CD14-positive monocyte (primary cell): ENCODE measurements around the gene ACAD10. TPM values are rescaled to one million over a fixed set of nuclear protein-coding genes. Genes with fewer than 3 reads are reported as not detected.

Source experiments
- DNase-seq, 3 donors: peaks; one replicate each; pipeline ENCODE4 v3.0.0-alpha.2; 2011 to 2022
- H2AFZ ChIP-seq: 2 replicates; pipeline ENCODE4 v1.6.0; 2012; ENCODE audit warnings: mild to moderate bottlenecking, low read depth, low read length, inconsistent platforms; ENCODE audit not compliant: insufficient read depth, poor library complexity, severe bottlenecking
- H3K27ac ChIP-seq, 2 donors: 1 replicate in 1 of 2; 2 replicates in 1 of 2; pipeline ENCODE4 v1.5.1; 2012 to 2013; ENCODE audit warnings: low read length in 2 of 2, control low read depth in 1 of 2, inconsistent platforms in 1 of 2, low read depth in 1 of 2, mild to moderate bottlenecking in 1 of 2
- H3K27me3 ChIP-seq, 2 donors: one replicate each; pipeline versions ENCODE4 v1.6.0 to v1.6.1; 2011 to 2013; ENCODE audit warnings: low read length in 2 of 2; ENCODE audit not compliant: control insufficient read depth in 2 of 2, insufficient read depth in 2 of 2
- H3K36me3 ChIP-seq, 2 donors: replicated peaks in 1 of 2; 1 replicate in 1 of 2; 2 replicates in 1 of 2; pipeline versions ENCODE4 v1.5.1 to v1.6.1; 2012 to 2013; ENCODE audit warnings: low read length in 2 of 2, control low read depth in 1 of 2, inconsistent platforms in 1 of 2, mild to moderate bottlenecking in 1 of 2; ENCODE audit not compliant: insufficient read depth in 2 of 2, control insufficient read depth in 1 of 2
- H3K4me1 ChIP-seq, 2 donors: 1 replicate in 1 of 2; 2 replicates in 1 of 2; pipeline versions ENCODE4 v1.5.1 to v1.6.1; 2012 to 2013; ENCODE audit warnings: low read length in 2 of 2, control low read depth in 1 of 2, inconsistent platforms in 1 of 2, mild to moderate bottlenecking in 1 of 2, moderate library complexity in 1 of 2; ENCODE audit not compliant: insufficient read depth in 2 of 2, control insufficient read depth in 1 of 2
- H3K4me2 ChIP-seq: replicated peaks from 2 replicates; pipeline ENCODE3; 2012; ENCODE audit warnings: low read length, moderate library complexity, mild to moderate bottlenecking; ENCODE audit not compliant: poor library complexity, severe bottlenecking; ENCODE audit errors: extremely low read depth
- H3K4me3 ChIP-seq, 3 experiments: fragments of 200-600 bp in 1 of 3; sonication (generic) in 1 of 3; replicated peaks in 1 of 3; 1 replicate in 2 of 3; 2 replicates in 1 of 3; pipeline ENCODE4 v1.5.1; 2011 to 2013; ENCODE audit warnings: low read length in 3 of 3, mild to moderate bottlenecking in 3 of 3, control low read depth in 2 of 3, low read depth in 2 of 3, inconsistent platforms in 1 of 3, moderate library complexity in 1 of 3
- H3K79me2 ChIP-seq: 2 replicates; pipeline ENCODE4 v1.6.0; 2012; ENCODE audit warnings: mild to moderate bottlenecking, control low read depth, inconsistent platforms, low read length, moderate library complexity; ENCODE audit not compliant: insufficient read depth
- H3K9ac ChIP-seq: 2 replicates; pipeline ENCODE4 v1.6.0; 2017; ENCODE audit warnings: low read length, mild to moderate bottlenecking; ENCODE audit not compliant: insufficient read depth, poor library complexity, severe bottlenecking
- H3K9me3 ChIP-seq, 2 donors: replicated peaks in 1 of 2; 1 replicate in 1 of 2; 2 replicates in 1 of 2; pipeline versions ENCODE4 v1.5.1 to v1.6.1; 2012 to 2013; ENCODE audit warnings: low read length in 2 of 2, control low read depth in 1 of 2; ENCODE audit not compliant: control insufficient read depth in 1 of 2, insufficient read depth in 1 of 2
- H4K20me1 ChIP-seq: 2 replicates; pipeline ENCODE4 v1.6.0; 2012; ENCODE audit warnings: mild to moderate bottlenecking, low read length, control low read depth, moderate library complexity; ENCODE audit not compliant: insufficient read depth
- H3K27ac Mint-ChIP-seq, 7 donors: one replicate each; pipeline ENCODE4 v1.8.0; 2020; ENCODE audit warnings: mild to moderate bottlenecking in 7 of 7, mixed read lengths in 7 of 7, moderate library complexity in 6 of 7, inconsistent platforms in 2 of 7
- H3K27me3 Mint-ChIP-seq, 3 donors: one replicate each; pipeline ENCODE4 v1.8.0; 2021 to 2022; ENCODE audit warnings: low read depth in 3 of 3, mild to moderate bottlenecking in 3 of 3, mixed read lengths in 3 of 3, moderate library complexity in 3 of 3, inconsistent platforms in 1 of 3
- H3K36me3 Mint-ChIP-seq, 2 donors: one replicate each; pipeline ENCODE4 v1.8.0; 2020; ENCODE audit warnings: mixed read lengths in 2 of 2, inconsistent platforms in 1 of 2, mild to moderate bottlenecking in 1 of 2
- H3K4me1 Mint-ChIP-seq: one replicate; pipeline ENCODE4 v1.8.0; 2020; ENCODE audit warnings: mild to moderate bottlenecking, mixed read lengths
- H3K4me3 Mint-ChIP-seq, 2 donors: one replicate each; pipeline ENCODE4 v1.8.0; 2020; ENCODE audit warnings: mild to moderate bottlenecking in 2 of 2, mixed read lengths in 2 of 2, moderate library complexity in 1 of 2
- H3K9me3 Mint-ChIP-seq, 7 donors: one replicate each; pipeline ENCODE4 v1.8.0; 2020 to 2022; ENCODE audit warnings: mixed read lengths in 7 of 7, mild to moderate bottlenecking in 6 of 7, moderate library complexity in 6 of 7, inconsistent platforms in 2 of 7
- WGBS: methylation state at CpG from one replicate; pipeline ENCODE4 v1.1.5; 2013; ENCODE audit warnings: missing lambda C conversion rate; ENCODE audit not compliant: insufficient coverage; 5-methylcytosine and 5-hydroxymethylcytosine counted together
- intact Hi-C, 2 donors: fragments of 100-400 bp; cut with micrococcal nuclease; formaldehyde crosslinking; loops; one replicate each; pipeline versions ENCODE4 v1.15.0 to v1.15.1; 2023
- polyA plus RNA-seq, 3 donors: library from polyadenylated mRNA; depleted of rRNA in 1 of 3; unstranded in 2 of 3; stranded (reverse) in 1 of 3; fragments of 300-500 nt in 2 of 3; fragments of >200 nt in 1 of 3; fragmentation: Illumina TruSeq in 2 of 3; gene quantifications; 1 replicate in 2 of 3; 2 replicates in 1 of 3; pipeline ENCODE4 v1.2.3, GENCODE V29; 2012 to 2021
- TF ChIP-seq, protein P1 (sequence below): fragments of 200-600 bp; IDR thresholded peaks from one replicate; pipeline ENCODE4 v1.8.0; 2022; ENCODE audit warnings: antibody characterized with exemption, mild to moderate bottlenecking

Gene ACAD10
- polyA plus RNA-seq, 3 donors: 9.4 to 34.3 (median 10.1) TPM

- Mint-ChIP-seq H3K27ac (no peak overlapping the region), H3K4me1 (peaks cover 29% of the 10 kb centered on the region), H3K9me3 (no peaks in the 10 kb centered on the region), H3K27me3 (peaks cover 0 to 2% (median 0%) of the 10 kb centered on the region in 3 donors), H3K4me3 (no peak overlapping the region), H3K36me3 (peaks cover 21 to 37% of the 10 kb centered on the region in 2 donors)
- no peaks in the 10 kb centered on the region for H3K27me3 ChIP-seq
- no peak overlapping the region for H3K4me3 ChIP-seq
- H2AFZ ChIP-seq: no peak overlapping the region
- H3K79me2 ChIP-seq: peaks cover 61% of the 10 kb centered on the region
- no peak overlapping the region for H3K9ac ChIP-seq
- peaks cover 18 to 31% of the 10 kb centered on the region in 2 donors for H3K4me1 ChIP-seq
- DNase-seq: no peak
- WGBS: no CpG with 5 or more reads among the region's 2 CpGs
- H3K36me3 ChIP-seq: peaks cover 12 to 25% of the 10 kb centered on the region in 2 donors
- TF ChIP-seq, protein P1, sequence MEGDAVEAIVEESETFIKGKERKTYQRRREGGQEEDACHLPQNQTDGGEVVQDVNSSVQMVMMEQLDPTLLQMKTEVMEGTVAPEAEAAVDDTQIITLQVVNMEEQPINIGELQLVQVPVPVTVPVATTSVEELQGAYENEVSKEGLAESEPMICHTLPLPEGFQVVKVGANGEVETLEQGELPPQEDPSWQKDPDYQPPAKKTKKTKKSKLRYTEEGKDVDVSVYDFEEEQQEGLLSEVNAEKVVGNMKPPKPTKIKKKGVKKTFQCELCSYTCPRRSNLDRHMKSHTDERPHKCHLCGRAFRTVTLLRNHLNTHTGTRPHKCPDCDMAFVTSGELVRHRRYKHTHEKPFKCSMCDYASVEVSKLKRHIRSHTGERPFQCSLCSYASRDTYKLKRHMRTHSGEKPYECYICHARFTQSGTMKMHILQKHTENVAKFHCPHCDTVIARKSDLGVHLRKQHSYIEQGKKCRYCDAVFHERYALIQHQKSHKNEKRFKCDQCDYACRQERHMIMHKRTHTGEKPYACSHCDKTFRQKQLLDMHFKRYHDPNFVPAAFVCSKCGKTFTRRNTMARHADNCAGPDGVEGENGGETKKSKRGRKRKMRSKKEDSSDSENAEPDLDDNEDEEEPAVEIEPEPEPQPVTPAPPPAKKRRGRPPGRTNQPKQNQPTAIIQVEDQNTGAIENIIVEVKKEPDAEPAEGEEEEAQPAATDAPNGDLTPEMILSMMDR: no peak
- intact Hi-C loops: loop anchor here in 1 of 2 donors (5.0 kb wide), 1 partner anchor 90 kb away; the partner anchor contains the start of gene ATXN2
- H4K20me1 ChIP-seq: peaks cover 32% of the 10 kb centered on the region
- peak overlapping the region in 1 of 2 donors; percentile 4 for H3K27ac ChIP-seq
- H3K4me2 ChIP-seq: no peak overlapping the region
- H3K9me3 ChIP-seq: no peaks in the 10 kb centered on the region
These were observed 1.4 kb downstream of the ACAD10 start for GRCh38 chr12:111687255-111687654.

DNA sequence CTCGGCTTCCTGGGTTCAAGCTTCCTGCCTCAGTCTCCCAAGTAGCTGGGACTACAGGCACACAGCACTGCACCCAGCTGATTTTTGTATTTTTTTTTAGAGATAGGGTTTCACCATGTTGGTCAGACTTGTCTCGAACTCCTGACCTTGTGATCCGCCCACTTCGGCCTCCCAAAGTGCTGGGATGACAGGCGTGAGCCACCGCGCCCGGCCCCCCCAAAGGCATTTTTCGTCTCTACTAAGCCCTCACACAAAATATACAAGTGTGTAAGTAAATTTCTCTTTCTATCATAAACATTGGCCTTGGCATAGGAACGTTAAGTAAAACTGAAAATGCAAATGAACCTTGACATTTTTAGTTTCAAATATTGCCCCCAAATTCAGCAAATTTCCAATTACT lies 2.1 kb downstream of the ACAD10 start:
- no peak overlapping the region for H3K9ac ChIP-seq
- no peak overlapping the region for H3K4me2 ChIP-seq
- no peak overlapping the region for H3K4me3 Mint-ChIP-seq
- no peak for DNase-seq
- peaks cover 0 to 2% (median 0%) of the 10 kb centered on the region in 3 donors for H3K27me3 Mint-ChIP-seq
- H3K27me3 ChIP-seq: no peaks in the 10 kb centered on the region
- TF ChIP-seq, protein P1: no peak
- H3K36me3 Mint-ChIP-seq: peaks cover 21 to 37% of the 10 kb centered on the region in 2 donors
- no peaks in the 10 kb centered on the region for H3K9me3 Mint-ChIP-seq
- H3K4me3 ChIP-seq: no peak overlapping the region
- H3K4me1 Mint-ChIP-seq: peaks cover 29% of the 10 kb centered on the region
- H3K27ac Mint-ChIP-seq: no peak overlapping the region
- H2AFZ ChIP-seq: no peak overlapping the region
- peaks cover 56% of the 10 kb centered on the region for H3K79me2 ChIP-seq
- no peaks in the 10 kb centered on the region for H3K9me3 ChIP-seq
- H3K36me3 ChIP-seq: peaks cover 11 to 25% of the 10 kb centered on the region in 2 donors
- H3K27ac ChIP-seq: no peak overlapping the region
- WGBS: 90% methylated on average over 2 of the region's 10 CpGs
- intact Hi-C loops: loop anchor here in 1 of 2 donors (5.0 kb wide), 1 partner anchor 91 kb away; the partner anchor contains the start of gene ATXN2
- H3K4me1 ChIP-seq: peaks cover 18 to 31% of the 10 kb centered on the region in 2 donors
- H4K20me1 ChIP-seq: peaks cover 28% of the 10 kb centered on the region
